HepG2 (cell line): Measurements from ENCODE around the gene ZFYVE28. TPM values are rescaled to one million over a fixed set of nuclear protein-coding genes. Genes with fewer than 3 reads are reported as not detected.

Experiments used
- ATF3 ChIP-seq: sonication (generic); formaldehyde crosslinking; IDR thresholded peaks from 2 replicates; pipeline ENCODE4 v1.4.0; 2020; ENCODE audit warnings: missing genetic modification reagents
- ATF4 ChIP-seq, 2 experiments: fragments of 450-650 bp in 1 of 2; sonication (generic) in 1 of 2; formaldehyde crosslinking; IDR thresholded peaks; 2 replicates each; pipeline versions ENCODE4 v1.5.0 to v1.8.0; 2020 to 2022; ENCODE audit warnings: mild to moderate bottlenecking in 1 of 2, missing genetic modification reagents in 1 of 2
- HCFC1 ChIP-seq: fragments of 150-350 bp; IDR thresholded peaks from 2 replicates; pipeline ENCODE4 v1.6.1; 2014; ENCODE audit warnings: low read depth, low read length
- HES4 ChIP-seq: sonication (generic); formaldehyde crosslinking; IDR thresholded peaks from 2 replicates; pipeline ENCODE4 v1.9.0; 2021; ENCODE audit warnings: mild to moderate bottlenecking, missing genetic modification reagents, borderline replicate concordance
- JUNB ChIP-seq: sonication (generic); formaldehyde crosslinking; IDR thresholded peaks from 2 replicates; pipeline ENCODE4 v1.8.0; 2022; ENCODE audit warnings: missing genetic modification reagents, mild to moderate bottlenecking, borderline replicate concordance
- KMT2A ChIP-seq: sonication (generic); formaldehyde crosslinking; IDR thresholded peaks from 2 replicates; pipeline ENCODE4 v1.4.0; 2020; ENCODE audit warnings: missing genetic modification reagents
- MXI1 ChIP-seq: IDR thresholded peaks from 3 replicates; pipeline ENCODE4 v1.6.1; 2012; ENCODE audit warnings: low read depth, low read length, inconsistent platforms, borderline replicate concordance
- NR2F1 ChIP-seq, 2 experiments: fragments of 450-650 bp in 1 of 2; formaldehyde crosslinking in 1 of 2; IDR thresholded peaks; 2 replicates each; pipeline versions ENCODE4 v1.5.0 to v1.6.1; 2016 to 2020; ENCODE audit warnings: mild to moderate bottlenecking in 1 of 2, missing compliant biosample characterization in 1 of 2, missing genetic modification reagents in 1 of 2, moderate library complexity in 1 of 2
- PHF5A ChIP-seq: IDR thresholded peaks from one replicate; pipeline ENCODE4 v1.6.1; 2018; ENCODE audit warnings: low read depth, missing genetic modification reagents; ENCODE audit not compliant: unreplicated experiment
- PLRG1 ChIP-seq: fragments of 450-650 bp; conservative IDR thresholded peaks from 2 replicates; pipeline ENCODE4 v1.6.1; 2016
- THAP9 ChIP-seq: sonication (generic); formaldehyde crosslinking; IDR thresholded peaks from 2 replicates; pipeline ENCODE4; 2020; ENCODE audit warnings: missing genetic modification reagents, mild to moderate bottlenecking, borderline replicate concordance
- ZBTB33 ChIP-seq: sonication (generic); formaldehyde crosslinking; IDR thresholded peaks from 2 replicates; pipeline ENCODE4 v1.4.0; 2020; ENCODE audit warnings: missing genetic modification reagents
- ZHX2 ChIP-seq, 2 experiments: sonication (generic) in 1 of 2; formaldehyde crosslinking in 1 of 2; IDR thresholded peaks; 2 replicates each; pipeline versions ENCODE4 v1.6.1 to v1.9.0; 2014 to 2022; ENCODE audit warnings: antibody characterized with exemption in 1 of 2, borderline replicate concordance in 1 of 2, inconsistent platforms in 1 of 2, low read depth in 1 of 2, missing genetic modification reagents in 1 of 2
- ZNF569 ChIP-seq: sonication (generic); formaldehyde crosslinking; IDR thresholded peaks from 2 replicates; pipeline ENCODE4 v1.5.0; 2020; ENCODE audit warnings: mild to moderate bottlenecking, missing genetic modification reagents, moderate library complexity, borderline replicate concordance
- ZNF577 ChIP-seq: sonication (generic); formaldehyde crosslinking; IDR thresholded peaks from 2 replicates; pipeline ENCODE4 v1.4.0; 2020; ENCODE audit warnings: mild to moderate bottlenecking, low read depth, missing genetic modification reagents, borderline replicate concordance
- polyA plus RNA-seq, 8 experiments: library from polyadenylated mRNA; depleted of rRNA in 3 of 8; stranded (reverse) in 7 of 8; unstranded in 1 of 8; fragments of >200 nt; fragmentation: Illumina TruSeq in 4 of 8; extraction: Trizol in 4 of 8; gene quantifications; 2 replicates each; pipeline versions ENCODE4 v1.2.1 to v1.2.3, GENCODE V29; 2011 to 2016; ENCODE audit warnings: low read depth in 4 of 8, missing spikeins in 1 of 8, mixed read lengths in 1 of 8; ENCODE audit not compliant: insufficient read depth in 1 of 8
- total RNA-seq, 5 experiments: library from RNA; depleted of rRNA; stranded (reverse); fragments of >200 nt; fragmentation: Illumina TruSeq; extraction: Trizol; gene quantifications; 2 replicates each; pipeline ENCODE4 v1.2.3, GENCODE V29; 2016; ENCODE audit warnings: low read depth in 1 of 5

The ZFYVE28 gene
- total and polyA plus RNA-seq, 2 of the 13 experiments (the other 11 are each of a cell fraction or from before 2014, with no cell fraction given), result 0.12 to 0.22 TPM

- TF ChIP-seq THAP9 (CRISPR knock-in tag), result no peak; the same call in 1 of the 2 replicates
- no peak for TF ChIP-seq KMT2A
- TF ChIP-seq ZNF577, result no peak
- TF ChIP-seq NR2F1 (CRISPR knock-in tag; IDR thresholded peaks at IDR 0.05), result no peak
- TF ChIP-seq ZNF569, result no peak
- peak; percentile 81; the same call in 1 of the 3 replicates for TF ChIP-seq MXI1
- no peak for TF ChIP-seq ZHX2 (IDR thresholded peaks at IDR 0.05; ENCODE audit: low read depth)
- no peak for TF ChIP-seq ZHX2 (CRISPR knock-in tag; IDR thresholded peaks at IDR 0.05; ENCODE audit: borderline replicate concordance)
- peak; percentile 40; the same call in 1 of the 2 replicates for TF ChIP-seq ATF3 (CRISPR knock-in tag)
- no peak for TF ChIP-seq ZBTB33 (CRISPR knock-in tag)
- TF ChIP-seq HES4 (CRISPR knock-in tag), result no peak
- no peak for TF ChIP-seq PHF5A
- TF ChIP-seq ATF4 (CRISPR knock-in tag; IDR thresholded peaks at IDR 0.05), result no peak
- no peak for TF ChIP-seq JUNB (CRISPR knock-in tag)
- TF ChIP-seq HCFC1, result no peak
- TF ChIP-seq PLRG1, result no peak
Measured at GRCh38 chr4:2262145-2262943, 156.1 kb downstream of the ZFYVE28 start (continued).
